A549 (cell line): ENCODE results near the gene PLXNA3. TPM values are rescaled to one million over a fixed set of nuclear protein-coding genes. Genes with fewer than 3 reads are reported as not detected.

Experiments used
- ATAC-seq, 2 experiments: fragments of 200-7000 bp in 1 of 2; fragments of >200 bp in 1 of 2; cut with Nextera tagmentation in 1 of 2; cut with Tn5 transposase in 1 of 2; 3 replicates each; pipeline versions ENCODE4 v1.8.0 to v1.9.1; 2018 to 2020; ENCODE audit warnings: mild to moderate bottlenecking in 1 of 2, moderate library complexity in 1 of 2
- CTCF ChIA-PET: fragments of 300-600 bp; sonication (Branson Sonifier 250); formaldehyde crosslinking; extraction: SDS; loops from one replicate; lab custom pipeline; 2021; ENCODE audit warnings: antibody characterized with exemption, inconsistent platforms; lab: Yijun Ruan, JAX
- POLR2A ChIA-PET: fragments of 350-600 bp; formaldehyde crosslinking; extraction: SDS; loops from one replicate; lab custom pipeline; 2021; ENCODE audit warnings: antibody characterized with exemption, inconsistent platforms; lab: Yijun Ruan, JAX
- DNase-seq, 2 experiments: peaks; one replicate each; pipeline versions ENCODE4 v3.0.0 to v3.0.0-alpha.2; 2011 to 2016; ENCODE audit warnings: low read depth in 1 of 2, low spot score in 1 of 2
- FAIRE-seq: peaks from 2 replicates; lab custom pipeline; 2011; peaks lifted over from hg19 to GRCh38; lab: Jason Lieb, UNC
- H3K27ac ChIP-seq, 2 experiments: fragments of >200 bp; sonication (Bioruptor Twin); formaldehyde crosslinking; 3 replicates each; pipeline ENCODE4 v1.5.1; 2016 to 2017
- H3K4me1 ChIP-seq: fragments of >200 bp; sonication (Bioruptor Twin); formaldehyde crosslinking; 3 replicates; pipeline ENCODE4 v1.6.1; 2016
- H3K4me2 ChIP-seq: fragments of >200 bp; sonication (Bioruptor Twin); formaldehyde crosslinking; 3 replicates; pipeline ENCODE4 v1.6.1; 2016
- H3K4me3 ChIP-seq: fragments of >200 bp; sonication (Bioruptor Twin); formaldehyde crosslinking; 3 replicates; pipeline ENCODE4 v1.5.1; 2016
- H3K9me3 ChIP-seq: fragments of >200 bp; sonication (Bioruptor Twin); formaldehyde crosslinking; 3 replicates; pipeline ENCODE4 v1.6.1; 2016
- CBX8 ChIP-seq: fragments of 200-600 bp; sonication (generic); IDR thresholded peaks from 2 replicates; pipeline ENCODE4 v1.6.1; 2016
- CEBPB ChIP-seq, 2 experiments: fragments of >200 bp in 1 of 2; sonication (Bioruptor Twin) in 1 of 2; formaldehyde crosslinking in 1 of 2; IDR thresholded peaks; 2 replicates each; pipeline ENCODE4 v1.6.1; 2012 to 2016
- EHMT2 ChIP-seq: fragments of 200-600 bp; sonication (generic); IDR thresholded peaks from 2 replicates; pipeline ENCODE4 v1.6.1; 2016; ENCODE audit warnings: antibody characterized with exemption, low read depth, mild to moderate bottlenecking, moderate library complexity
- ESRRA ChIP-seq: fragments of 150-350 bp; IDR thresholded peaks from 2 replicates; pipeline ENCODE4 v1.6.1; 2014; ENCODE audit warnings: mild to moderate bottlenecking, low read length, borderline replicate concordance
- FOSB ChIP-seq: fragments of 250-450 bp; sonication (Bioruptor Pico); IDR thresholded peaks from 2 replicates; pipeline ENCODE4 v1.5.0; 2020; ENCODE audit warnings: mild to moderate bottlenecking, moderate library complexity
- FOXS1 ChIP-seq: fragments of 250-450 bp; sonication (Bioruptor Pico); IDR thresholded peaks from 2 replicates; pipeline ENCODE4 v1.5.0; 2020; ENCODE audit warnings: mild to moderate bottlenecking, moderate library complexity
- HEYL ChIP-seq: fragments of 250-450 bp; sonication (Bioruptor Pico); IDR thresholded peaks from 2 replicates; pipeline ENCODE4 v1.8.0; 2021; ENCODE audit warnings: mild to moderate bottlenecking, moderate library complexity
- HOXB13 ChIP-seq: fragments of 250-450 bp; sonication (Bioruptor Pico); IDR thresholded peaks from 2 replicates; pipeline ENCODE4 v1.5.0; 2020; ENCODE audit warnings: low read depth, mild to moderate bottlenecking, moderate library complexity
- JUN ChIP-seq, 2 experiments: fragments of >200 bp; sonication (Bioruptor Twin); formaldehyde crosslinking; IDR thresholded peaks; 2 replicates in 1 of 2; 3 replicates in 1 of 2; pipeline ENCODE4 v1.6.1; 2016 to 2017
- KDM1A ChIP-seq: fragments of 200-600 bp; sonication (generic); IDR thresholded peaks from 2 replicates; pipeline ENCODE4 v1.6.1; 2016; ENCODE audit warnings: low read depth, mild to moderate bottlenecking
- NPAS2 ChIP-seq: fragments of 250-450 bp; sonication (Bioruptor Pico); IDR thresholded peaks from 2 replicates; pipeline ENCODE4 v1.8.0; 2022; ENCODE audit warnings: mild to moderate bottlenecking, moderate library complexity, borderline replicate concordance
- POLR2A ChIP-seq: IDR thresholded peaks from 2 replicates; pipeline ENCODE4 v1.6.1; 2012; ENCODE audit warnings: mild to moderate bottlenecking, low read length
- POLR2AphosphoS2 ChIP-seq: conservative IDR thresholded peaks from 2 replicates; pipeline ENCODE4 v1.6.1; 2012; ENCODE audit warnings: low read length, improper control_type of control experiment, inconsistent platforms
- RARB ChIP-seq: fragments of 250-450 bp; sonication (Bioruptor Pico); IDR thresholded peaks from 2 replicates; pipeline ENCODE4 v1.8.0; 2021; ENCODE audit warnings: mild to moderate bottlenecking, moderate library complexity
- RNF2 ChIP-seq: fragments of 200-600 bp; sonication (generic); IDR thresholded peaks from 2 replicates; pipeline ENCODE4 v1.6.1; 2016; ENCODE audit warnings: low read depth, mild to moderate bottlenecking, antibody characterized with exemption, moderate library complexity, borderline replicate concordance
- SMC3 ChIP-seq: fragments of >200 bp; sonication (Bioruptor Twin); formaldehyde crosslinking; IDR thresholded peaks from 3 replicates; pipeline ENCODE4 v1.6.1; 2018; ENCODE audit warnings: inconsistent platforms
- TFCP2L1 ChIP-seq: fragments of 250-450 bp; sonication (Bioruptor Pico); IDR thresholded peaks from 2 replicates; pipeline ENCODE4 v1.5.0; 2021; ENCODE audit warnings: mild to moderate bottlenecking
- TP53 ChIP-seq: fragments of 250-450 bp; sonication (Bioruptor Pico); IDR thresholded peaks from 2 replicates; pipeline ENCODE4 v1.5.0; 2021; ENCODE audit warnings: mild to moderate bottlenecking, moderate library complexity
- WGBS: methylation state at CpG from one replicate; pipeline ENCODE4 v1.1.6; 2017; ENCODE audit errors: missing lambda C conversion rate; 5-methylcytosine and 5-hydroxymethylcytosine counted together
- polyA plus RNA-seq, 4 experiments: library from polyadenylated mRNA; depleted of rRNA in 3 of 4; stranded (reverse); fragments of >200 nt; fragmentation: RNase III in 1 of 4; extraction: RNeasy Plus Mini Kit Qiagen cat#74134 plus additional on column Dnase treatment in 1 of 4; gene quantifications; 2 replicates in 3 of 4; 3 replicates in 1 of 4; pipeline ENCODE4 v1.2.3, GENCODE V29; 2011 to 2017
- TF ChIP-seq, protein P1 (sequence below): fragments of 200-600 bp; sonication (generic); IDR thresholded peaks from 2 replicates; pipeline ENCODE4 v1.6.1; 2016; ENCODE audit warnings: antibody characterized with exemption, mild to moderate bottlenecking, moderate library complexity
- TF ChIP-seq, protein P2 (sequence below): fragments of >200 bp; sonication (Bioruptor Twin); formaldehyde crosslinking; IDR thresholded peaks from 3 replicates; pipeline ENCODE4 v1.6.1; 2016
- TF ChIP-seq, protein P3 (sequence below): IDR thresholded peaks from 2 replicates; pipeline ENCODE4 v1.6.1; 2012
- TF ChIP-seq, protein P4 (sequence below): fragments of 150-350 bp; IDR thresholded peaks from 2 replicates; pipeline ENCODE4 v1.6.1; 2014; ENCODE audit warnings: low read depth, mild to moderate bottlenecking, low read length

Gene PLXNA3
- polyA plus RNA-seq, 2 of the 4 experiments (the other 2 are of a cell fraction), result 3.4 to 10.1 TPM

DNA sequence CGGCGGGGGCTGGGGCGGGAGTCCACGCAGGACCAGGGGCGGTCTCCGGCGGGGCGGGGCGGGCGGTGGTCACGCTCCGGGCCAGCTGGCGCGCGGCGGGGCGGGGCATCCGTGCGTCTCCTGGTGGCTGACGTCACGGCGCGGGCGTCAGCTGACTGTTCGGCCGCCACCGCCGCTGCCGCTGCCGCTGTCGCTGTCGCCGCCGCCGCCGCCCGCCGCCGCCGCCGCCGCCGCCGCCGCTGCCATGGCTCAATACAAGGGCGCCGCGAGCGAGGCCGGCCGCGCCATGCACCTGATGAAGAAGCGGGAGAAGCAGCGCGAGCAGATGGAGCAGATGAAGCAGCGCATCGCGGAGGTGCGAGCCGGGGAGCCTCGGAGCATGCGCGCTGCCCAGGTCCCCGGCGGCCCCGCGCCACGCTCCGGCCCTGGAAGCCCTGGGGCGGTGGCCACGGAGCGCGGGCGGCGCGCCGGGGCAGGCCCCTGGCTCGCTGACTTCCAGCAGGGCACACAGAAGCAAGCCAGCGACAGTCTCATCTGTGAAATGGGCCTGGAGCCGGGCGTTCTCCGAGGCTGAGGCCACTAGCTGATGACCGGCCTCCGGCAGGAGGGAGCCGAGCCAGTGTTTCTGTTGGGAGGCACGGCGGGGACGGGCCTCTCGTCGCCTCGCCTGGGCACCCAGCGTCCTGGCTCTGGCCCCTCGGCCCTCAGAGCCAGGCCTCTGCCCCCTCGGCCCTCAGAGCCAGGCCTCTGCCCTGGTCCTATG, 13.9 kb upstream of the PLXNA3 start, which contains the start of gene FAM50A:
Gene FAM50A (plus strand): TSS at position 150 of the 763 bp plus-strand sequence. CDS start 95 bp downstream, at position 245.
- H3K4me3 ChIP-seq, result peak within 1 kb of the TSS; percentile 99

DNA sequence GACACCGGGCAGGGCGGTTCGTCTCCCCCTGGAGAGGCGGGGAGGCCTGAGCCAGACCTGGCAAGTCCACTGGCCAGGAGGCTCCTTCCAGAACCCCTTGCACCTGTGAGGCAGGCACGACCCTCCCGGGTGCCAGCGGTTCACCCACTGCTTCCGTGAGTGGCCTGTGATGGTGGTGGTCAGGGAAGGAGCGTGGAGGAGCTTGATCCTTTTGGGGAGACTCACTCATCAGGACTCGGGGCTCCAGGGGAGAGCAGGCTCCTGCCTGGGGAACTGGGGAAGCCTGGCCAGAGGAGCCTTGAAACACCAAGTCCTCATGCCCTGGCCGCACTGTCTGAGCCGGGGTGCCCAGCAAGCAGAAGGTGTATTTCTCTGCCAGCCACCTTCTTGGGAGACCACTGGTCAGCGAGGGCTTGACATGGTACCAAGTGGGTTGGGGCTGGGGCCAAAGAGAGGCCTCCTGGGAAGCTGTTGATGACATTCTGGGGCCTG, 13.3 kb upstream of the PLXNA3 start:
- H3K4me1 ChIP-seq, result peaks cover 12% of the 10 kb centered on the region
- H3K27ac ChIP-seq, result peak overlapping the region; percentile 92 to 96
- ATAC-seq (peak in 1 of 2 experiments; percentile 43; a peak in 3 of 6 replicates), DNase-seq (no peak), FAIRE-seq (no peak)
- 92% methylated on average over 2 of the region's 13 CpGs for WGBS
- POLR2A ChIA-PET, result interaction anchor here (0.5 kb wide), 1 partner anchor 101 kb away, joined by 4 read pairs; no protein-coding TSS in a partner anchor
- H3K4me3 ChIP-seq, result peak overlapping the region; percentile 99
- H3K9me3 ChIP-seq, result no peaks in the 10 kb centered on the region
- TF ChIP-seq SMC3, result no peak
- TF ChIP-seq, protein P1, sequence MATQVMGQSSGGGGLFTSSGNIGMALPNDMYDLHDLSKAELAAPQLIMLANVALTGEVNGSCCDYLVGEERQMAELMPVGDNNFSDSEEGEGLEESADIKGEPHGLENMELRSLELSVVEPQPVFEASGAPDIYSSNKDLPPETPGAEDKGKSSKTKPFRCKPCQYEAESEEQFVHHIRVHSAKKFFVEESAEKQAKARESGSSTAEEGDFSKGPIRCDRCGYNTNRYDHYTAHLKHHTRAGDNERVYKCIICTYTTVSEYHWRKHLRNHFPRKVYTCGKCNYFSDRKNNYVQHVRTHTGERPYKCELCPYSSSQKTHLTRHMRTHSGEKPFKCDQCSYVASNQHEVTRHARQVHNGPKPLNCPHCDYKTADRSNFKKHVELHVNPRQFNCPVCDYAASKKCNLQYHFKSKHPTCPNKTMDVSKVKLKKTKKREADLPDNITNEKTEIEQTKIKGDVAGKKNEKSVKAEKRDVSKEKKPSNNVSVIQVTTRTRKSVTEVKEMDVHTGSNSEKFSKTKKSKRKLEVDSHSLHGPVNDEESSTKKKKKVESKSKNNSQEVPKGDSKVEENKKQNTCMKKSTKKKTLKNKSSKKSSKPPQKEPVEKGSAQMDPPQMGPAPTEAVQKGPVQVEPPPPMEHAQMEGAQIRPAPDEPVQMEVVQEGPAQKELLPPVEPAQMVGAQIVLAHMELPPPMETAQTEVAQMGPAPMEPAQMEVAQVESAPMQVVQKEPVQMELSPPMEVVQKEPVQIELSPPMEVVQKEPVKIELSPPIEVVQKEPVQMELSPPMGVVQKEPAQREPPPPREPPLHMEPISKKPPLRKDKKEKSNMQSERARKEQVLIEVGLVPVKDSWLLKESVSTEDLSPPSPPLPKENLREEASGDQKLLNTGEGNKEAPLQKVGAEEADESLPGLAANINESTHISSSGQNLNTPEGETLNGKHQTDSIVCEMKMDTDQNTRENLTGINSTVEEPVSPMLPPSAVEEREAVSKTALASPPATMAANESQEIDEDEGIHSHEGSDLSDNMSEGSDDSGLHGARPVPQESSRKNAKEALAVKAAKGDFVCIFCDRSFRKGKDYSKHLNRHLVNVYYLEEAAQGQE, result no peak
- no peak for TF ChIP-seq NPAS2 (CRISPR knock-in tag)
- TF ChIP-seq TP53 (CRISPR knock-in tag), result no peak
- TF ChIP-seq CEBPB (IDR thresholded peaks at IDR 0.05), result no peak
- TF ChIP-seq CBX8, result no peak
- no peak for TF ChIP-seq HOXB13 (CRISPR knock-in tag)
- TF ChIP-seq RARB, result no peak
- TF ChIP-seq FOSB, result no peak
- no peak for TF ChIP-seq HEYL
- TF ChIP-seq ESRRA, result no peak
- CTCF ChIA-PET, result interaction anchor here (0.8 to 3.0 kb wide), 3 partner anchors 9 to 71 kb away, joined by 3 to 11 read pairs (median 3); no protein-coding TSS in a partner anchor
- peak overlapping the region; percentile 99 for H3K4me2 ChIP-seq

More for the DNA sequence above, 13.9 kb upstream of the PLXNA3 start, which contains the start of gene FAM50A:
- peak; percentile 54 to 79 for DNase-seq
- ATAC-seq, result peak; percentile 79 to 87
- TF ChIP-seq, protein P2, sequence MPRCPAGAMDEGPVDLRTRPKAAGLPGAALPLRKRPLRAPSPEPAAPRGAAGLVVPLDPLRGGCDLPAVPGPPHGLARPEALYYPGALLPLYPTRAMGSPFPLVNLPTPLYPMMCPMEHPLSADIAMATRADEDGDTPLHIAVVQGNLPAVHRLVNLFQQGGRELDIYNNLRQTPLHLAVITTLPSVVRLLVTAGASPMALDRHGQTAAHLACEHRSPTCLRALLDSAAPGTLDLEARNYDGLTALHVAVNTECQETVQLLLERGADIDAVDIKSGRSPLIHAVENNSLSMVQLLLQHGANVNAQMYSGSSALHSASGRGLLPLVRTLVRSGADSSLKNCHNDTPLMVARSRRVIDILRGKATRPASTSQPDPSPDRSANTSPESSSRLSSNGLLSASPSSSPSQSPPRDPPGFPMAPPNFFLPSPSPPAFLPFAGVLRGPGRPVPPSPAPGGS, result 0 out of 3 replicates have a peak, but pooled peaks have one; percentile 32
- TF ChIP-seq JUN (IDR thresholded peaks at IDR 0.05) (peak; percentile 37 to 56; a peak in 2 of 5 replicates), POLR2AphosphoS2 (no peak), POLR2A (peak; percentile 29; the same call in 1 of the 2 replicates)
- TF ChIP-seq, protein P3, sequence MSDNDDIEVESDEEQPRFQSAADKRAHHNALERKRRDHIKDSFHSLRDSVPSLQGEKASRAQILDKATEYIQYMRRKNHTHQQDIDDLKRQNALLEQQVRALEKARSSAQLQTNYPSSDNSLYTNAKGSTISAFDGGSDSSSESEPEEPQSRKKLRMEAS, result peak; percentile 15; the same call in 1 of the 2 replicates
- TF ChIP-seq, all 56 proteins: peak for 4
- Histone ChIP-seq H3K4me1 (peaks cover 12% of the 10 kb centered on the region), H3K27ac (peak within 1 kb of the TSS; percentile 92 to 96), H3K9me3 (no peaks in the 10 kb centered on the region), H3K4me2 (peak within 1 kb of the TSS; percentile 99)
- WGBS, result 0% methylated on average over 5 of the region's 94 CpGs
- ChIA-PET CTCF (interaction anchor here (1.0 to 3.0 kb wide), 2 partner anchors 9 to 71 kb away, joined by 3 to 11 read pairs; no protein-coding TSS in a partner anchor), POLR2A (interaction anchor here (0.7 kb wide), 1 partner anchor 10 kb away, joined by 3 read pairs; no protein-coding TSS in a partner anchor)
- no peak for FAIRE-seq

DNA sequence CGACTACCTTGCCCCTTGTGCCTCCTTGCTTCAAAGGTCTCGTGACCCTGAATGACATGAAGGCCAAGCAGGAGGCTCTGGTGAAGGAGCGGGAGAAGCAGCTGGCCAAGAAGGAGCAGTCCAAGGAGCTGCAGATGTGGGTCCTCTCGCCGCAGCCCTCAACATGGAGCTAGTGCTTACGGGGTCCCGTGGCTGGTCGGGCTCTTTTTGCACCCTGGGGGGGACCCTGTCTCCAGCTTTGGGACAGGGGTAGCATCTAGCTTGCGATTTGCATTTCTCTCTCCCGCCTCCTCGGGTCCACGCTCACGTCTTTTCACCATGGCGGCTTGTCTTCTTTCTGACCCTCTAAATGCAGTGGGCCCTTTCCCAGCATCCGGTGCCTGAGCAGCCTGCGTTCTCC, 12.3 kb upstream of the PLXNA3 start:
- Histone ChIP-seq H3K4me3 (no peak overlapping the region), H3K27ac (no peak overlapping the region), H3K4me1 (peaks cover 12% of the 10 kb centered on the region), H3K4me2 (peak overlapping the region; percentile 99; the same call in 2 of the 3 replicates), H3K9me3 (no peaks in the 10 kb centered on the region)
- CTCF ChIA-PET, result interaction anchor here (0.8 to 3.0 kb wide), 3 partner anchors 9 to 72 kb away, joined by 3 to 11 read pairs (median 4); no protein-coding TSS in a partner anchor
- FAIRE-seq, result no peak
- no peak for DNase-seq
- ATAC-seq, result no peak
- 96% methylated on average over 16 of the region's 16 CpGs for WGBS
- POLR2A ChIA-PET, result no interaction called here
- TF ChIP-seq KDM1A (no peak), TFCP2L1 (no peak), EHMT2 (no peak), RNF2 (no peak), HOXB13 (CRISPR knock-in tag) (no peak), FOXS1 (no peak)
- TF ChIP-seq, protein P4, sequence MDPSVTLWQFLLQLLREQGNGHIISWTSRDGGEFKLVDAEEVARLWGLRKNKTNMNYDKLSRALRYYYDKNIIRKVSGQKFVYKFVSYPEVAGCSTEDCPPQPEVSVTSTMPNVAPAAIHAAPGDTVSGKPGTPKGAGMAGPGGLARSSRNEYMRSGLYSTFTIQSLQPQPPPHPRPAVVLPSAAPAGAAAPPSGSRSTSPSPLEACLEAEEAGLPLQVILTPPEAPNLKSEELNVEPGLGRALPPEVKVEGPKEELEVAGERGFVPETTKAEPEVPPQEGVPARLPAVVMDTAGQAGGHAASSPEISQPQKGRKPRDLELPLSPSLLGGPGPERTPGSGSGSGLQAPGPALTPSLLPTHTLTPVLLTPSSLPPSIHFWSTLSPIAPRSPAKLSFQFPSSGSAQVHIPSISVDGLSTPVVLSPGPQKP, result no peak
